ENCODE measurements around the gene CFI.

The CFI gene

GRCh38 chr4:109729718-109730618 lies 71.8 kb downstream of the CFI start, which contains the start of gene PLA2G12A:
PLA2G12A (minus strand) TSS chr4:109730070; CDS start chr4:109729809, 261 bp downstream.
- DNase-seq = peak; percentile 65

- no peak for DNase-seq
These were observed 72.6 kb downstream of the CFI start for GRCh38 chr4:109729117-109729717.

GRCh38 chr4:109728385-109728784 lies 73.4 kb downstream of the CFI start:
- DNase-seq = no peak

DNA sequence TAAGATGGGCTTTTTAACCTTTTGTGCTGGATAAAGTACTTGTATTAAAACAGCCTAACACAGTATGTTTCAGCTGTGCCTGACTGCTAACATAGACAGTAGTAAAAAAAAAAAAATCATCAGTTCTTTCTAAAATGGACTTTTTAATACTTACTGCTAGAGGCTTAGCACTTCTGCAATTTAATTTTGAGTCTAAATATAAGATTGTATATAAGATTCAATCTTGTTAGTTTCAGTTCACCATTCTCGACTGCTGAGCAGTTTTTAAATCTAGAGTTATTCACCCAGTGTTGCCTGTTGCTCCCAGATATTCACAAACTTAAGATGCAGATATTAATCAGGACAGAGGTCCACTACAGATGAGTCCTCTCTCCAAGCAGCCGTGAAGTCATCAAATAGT lies 78.7 kb downstream of the CFI start:
- no peak for DNase-seq

- no peak for DNase-seq
These were observed 79.4 kb downstream of the CFI start for GRCh38 chr4:109722357-109722756.

DNA sequence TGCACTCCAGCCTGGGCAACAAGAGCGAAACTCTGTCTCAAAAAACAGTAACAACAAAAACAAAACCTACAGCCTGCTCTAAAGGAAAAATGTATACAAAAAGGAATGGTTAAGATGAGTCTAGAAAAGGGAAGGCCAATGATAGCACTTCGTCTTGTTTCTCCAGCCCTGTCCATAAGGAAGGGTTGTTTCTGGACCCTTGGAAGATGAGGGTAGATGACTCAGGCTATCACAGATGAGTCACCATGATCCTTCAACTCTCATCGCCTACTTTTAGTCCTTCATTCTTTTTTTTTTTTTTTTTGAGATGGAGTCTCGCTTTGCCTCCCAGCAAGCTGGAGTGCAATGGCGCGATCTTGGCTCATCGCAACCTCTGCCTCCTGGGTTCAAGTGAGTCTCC lies 80.8 kb downstream of the CFI start:
- DNase-seq = no peak

GRCh38 chr4:109719604-109720003 lies 82.2 kb downstream of the CFI start:
- no peak for DNase-seq

DNA sequence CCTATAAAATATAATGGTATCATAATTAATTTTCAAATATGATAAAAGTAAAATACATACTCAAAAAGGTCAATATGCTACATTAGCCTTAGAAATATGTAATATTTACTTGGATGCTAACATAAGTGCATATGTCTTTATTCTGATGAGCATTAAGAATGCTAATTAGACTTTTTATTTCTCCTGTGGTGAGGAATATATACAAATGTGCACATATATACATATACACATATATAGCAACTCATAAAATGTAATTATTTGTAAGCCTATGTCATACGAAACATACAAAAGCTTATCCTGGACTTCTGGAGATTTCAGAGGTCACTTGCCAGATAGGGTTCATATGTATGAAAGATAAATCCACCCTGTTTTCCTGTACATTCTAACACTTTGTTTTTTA lies 83.0 kb downstream of the CFI start:
- no peak for DNase-seq

DNA sequence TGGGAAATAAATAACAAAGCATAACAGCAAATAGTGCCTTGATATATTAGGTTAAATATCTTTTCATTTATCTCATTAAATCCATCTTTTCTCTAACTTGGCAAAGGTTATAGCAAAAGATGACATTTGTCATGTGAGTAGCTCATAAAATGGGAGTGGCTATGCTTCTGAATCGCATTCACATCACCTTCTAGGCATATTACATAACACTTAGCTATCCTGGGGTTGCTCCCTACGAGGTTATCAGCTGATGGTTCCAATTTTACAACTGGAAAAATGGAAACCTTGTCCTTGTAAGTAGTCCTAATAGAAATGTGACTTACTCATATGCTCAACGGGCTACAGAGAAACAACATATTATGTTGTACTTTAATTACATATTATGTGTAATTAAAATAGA lies 88.3 kb downstream of the CFI start:
- no peak for DNase-seq

DNA sequence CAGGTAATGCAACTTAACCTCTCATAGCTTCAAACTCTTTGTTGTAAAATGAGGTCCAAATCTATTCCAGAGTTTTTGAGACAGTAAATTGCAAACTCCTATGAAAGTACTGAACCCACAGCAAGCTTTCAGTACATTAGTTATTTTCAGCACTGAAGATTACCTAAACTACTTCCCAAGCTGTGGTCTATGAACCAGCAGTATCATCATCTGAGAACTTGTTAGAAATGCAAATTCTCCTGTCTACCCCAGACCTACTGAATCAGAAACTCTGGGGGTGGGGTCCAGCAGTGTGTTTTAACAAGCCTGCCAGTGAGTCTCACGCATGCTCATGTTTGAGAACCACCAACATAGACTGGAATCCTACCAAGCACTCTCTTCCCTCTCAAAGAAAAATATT lies 92.8 kb downstream of the CFI start:
- DNase-seq = no peak

- DNase-seq = no peak
These were observed 93.4 kb downstream of the CFI start for GRCh38 chr4:109708435-109708834.

DNA sequence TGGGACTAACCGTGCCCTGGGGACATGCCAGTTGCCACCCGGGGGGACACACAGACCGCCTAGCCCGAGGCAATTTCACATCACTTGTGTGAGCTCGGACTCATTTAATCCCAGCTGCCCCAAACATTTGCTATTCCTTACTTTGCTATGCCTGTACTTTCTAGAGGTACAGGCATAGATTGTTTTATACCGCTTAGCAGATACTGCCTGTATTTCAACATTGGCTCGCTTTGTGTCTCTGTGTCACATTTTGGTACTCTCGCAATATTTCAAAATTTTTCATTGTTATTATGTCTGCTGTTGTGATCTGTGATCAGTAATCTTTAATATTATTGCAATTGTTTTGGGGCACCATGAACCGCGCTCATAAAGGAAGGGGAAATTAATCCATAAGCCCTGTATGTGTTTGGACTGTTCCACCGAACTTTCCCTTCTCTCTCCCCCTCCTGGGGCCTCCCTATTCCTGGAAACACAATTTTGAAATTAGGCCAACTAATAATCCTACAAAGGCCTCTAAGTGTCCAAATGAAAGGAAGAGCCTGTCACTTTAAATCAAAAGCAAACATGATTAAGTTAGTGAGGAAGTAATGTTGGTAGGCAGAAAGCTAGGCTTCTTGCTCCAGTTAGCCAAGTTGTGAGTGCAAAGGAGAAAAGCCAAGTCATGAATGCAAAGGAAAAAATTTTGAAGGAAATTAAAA lies 98.0 kb downstream of the CFI start:
- no peak for DNase-seq

DNA sequence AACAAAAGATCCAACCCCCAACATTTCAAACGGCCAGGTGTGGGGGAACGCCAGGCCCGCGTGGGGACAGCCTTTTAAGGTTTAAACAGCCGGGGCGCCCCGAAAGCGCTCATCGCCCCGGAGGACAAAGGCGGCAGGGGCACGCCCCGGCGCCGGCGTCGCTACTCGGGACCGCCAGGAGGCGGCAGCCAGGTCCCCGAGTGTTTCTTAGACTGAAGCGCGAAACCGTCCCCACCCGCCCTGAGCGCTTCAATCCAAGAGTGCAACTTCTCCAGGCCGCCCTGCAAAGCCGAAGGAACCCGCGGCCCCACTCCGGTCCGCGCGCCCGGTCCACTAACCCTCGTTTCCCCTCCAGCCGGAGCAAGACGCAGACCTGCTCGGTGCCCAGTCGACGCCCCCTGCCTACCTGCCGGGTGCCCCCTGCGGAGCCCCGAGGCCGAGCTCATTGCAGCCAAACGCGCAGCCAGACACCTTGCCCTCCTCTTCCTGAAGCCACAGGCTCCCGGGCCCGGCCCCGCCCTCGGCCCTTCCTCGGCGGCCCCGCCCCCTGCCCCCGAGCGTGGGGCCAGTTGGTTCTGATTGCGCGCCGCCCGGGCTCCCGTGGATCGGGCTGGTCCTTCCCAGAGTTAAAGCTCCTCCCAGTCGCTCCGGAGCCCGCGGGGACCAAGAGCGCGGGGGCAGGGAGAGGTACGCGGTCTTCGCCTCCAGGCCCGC lies 98.7 kb downstream of the CFI start, which contains the start of gene CASP6:
CASP6 (minus strand) TSS at position 496 of the 714 bp plus-strand sequence; CDS start at position 446, 50 bp downstream.
- DNase-seq = peak; percentile 79

DNA sequence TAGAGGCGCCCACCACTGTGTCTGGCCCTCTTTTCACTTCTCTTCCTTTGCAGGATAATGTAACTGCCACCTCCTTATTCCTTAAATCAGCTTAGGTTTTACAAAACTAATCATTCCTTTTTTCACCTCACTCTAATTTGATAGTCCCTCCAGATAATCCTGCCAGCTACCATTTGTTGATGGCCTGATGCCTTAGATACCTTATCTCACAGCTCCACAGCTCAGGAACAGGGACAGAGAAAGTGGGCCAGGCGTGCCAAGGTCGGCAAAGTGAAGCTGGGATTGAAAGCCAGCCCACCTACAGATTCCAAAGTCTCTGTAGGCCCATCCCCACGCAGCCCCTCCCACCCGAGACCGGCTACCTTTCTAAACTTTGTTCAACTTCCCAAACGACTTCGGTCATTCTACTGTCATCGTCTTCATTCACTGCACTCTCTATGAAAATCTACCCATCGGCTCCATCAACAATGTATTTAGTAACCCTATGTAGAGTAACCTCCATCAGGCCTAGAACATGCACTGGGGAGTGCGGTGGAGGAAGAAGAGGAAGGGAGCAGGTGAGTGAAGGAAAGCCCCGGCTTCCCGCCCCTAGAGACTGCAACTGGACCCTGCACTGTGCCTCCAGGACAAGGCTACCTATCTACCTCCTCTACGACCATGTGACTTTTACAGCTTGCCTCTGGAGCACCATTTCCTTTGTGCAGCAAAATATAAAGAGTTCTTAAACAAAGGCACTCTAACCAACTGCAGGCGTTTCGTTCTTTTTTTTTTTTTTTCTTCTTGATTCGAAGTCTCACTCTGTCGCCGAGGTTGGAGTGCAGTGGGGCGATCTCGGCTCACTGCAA lies 100.0 kb downstream of the CFI start:
- DNase-seq = no peak

DNA sequence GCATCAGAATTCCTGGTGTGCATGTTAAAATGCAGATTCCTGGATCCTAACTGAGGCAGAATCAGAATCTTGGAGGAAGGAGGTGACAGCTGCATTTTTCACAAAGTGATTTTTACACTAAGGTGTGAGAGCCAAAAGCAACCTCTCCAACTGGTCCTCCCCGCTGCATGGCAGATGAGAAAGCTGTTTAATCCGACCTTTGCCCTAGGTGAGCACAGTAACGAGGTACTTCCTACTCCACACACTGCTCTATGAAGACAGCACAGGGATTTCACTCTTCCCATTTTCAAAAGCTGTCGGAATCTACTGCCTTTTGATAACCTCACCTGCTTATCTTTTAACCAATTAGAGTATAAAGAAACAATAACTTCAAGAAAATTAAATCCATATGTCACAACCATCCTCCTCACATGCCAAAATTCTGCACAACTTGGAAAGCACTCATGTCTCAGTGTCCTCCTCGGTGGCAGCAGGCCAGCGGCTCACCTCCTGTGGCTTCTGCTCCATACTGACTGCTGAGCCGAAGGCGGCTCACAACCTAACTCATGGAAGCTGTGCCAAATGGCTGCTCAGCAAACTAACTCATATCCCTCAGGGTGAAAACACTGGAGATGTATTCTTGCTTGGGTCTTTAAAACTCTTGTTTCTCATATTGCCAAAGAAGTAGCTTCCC lies 102.1 kb downstream of the CFI start:
- no peak for DNase-seq

DNA sequence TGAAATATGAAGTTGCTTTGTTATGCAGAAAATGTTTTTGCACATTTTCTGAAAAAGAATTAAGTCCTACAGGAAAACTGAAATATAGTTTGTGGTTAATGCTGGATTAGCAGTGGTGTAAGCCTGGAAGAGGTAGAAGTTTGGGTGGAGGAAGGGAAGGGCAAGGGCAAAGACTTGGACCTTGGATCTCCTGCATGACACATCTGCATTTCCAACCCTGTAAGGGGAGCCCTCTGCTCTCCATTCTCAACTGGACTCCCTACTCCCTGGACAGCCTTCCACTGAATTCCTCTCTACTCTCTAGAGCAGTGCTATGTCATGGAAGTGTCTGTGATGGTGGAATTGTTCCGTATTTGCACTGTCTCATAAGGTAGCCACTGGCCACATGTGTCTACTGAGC lies 103.1 kb downstream of the CFI start:
- no peak for DNase-seq

DNA sequence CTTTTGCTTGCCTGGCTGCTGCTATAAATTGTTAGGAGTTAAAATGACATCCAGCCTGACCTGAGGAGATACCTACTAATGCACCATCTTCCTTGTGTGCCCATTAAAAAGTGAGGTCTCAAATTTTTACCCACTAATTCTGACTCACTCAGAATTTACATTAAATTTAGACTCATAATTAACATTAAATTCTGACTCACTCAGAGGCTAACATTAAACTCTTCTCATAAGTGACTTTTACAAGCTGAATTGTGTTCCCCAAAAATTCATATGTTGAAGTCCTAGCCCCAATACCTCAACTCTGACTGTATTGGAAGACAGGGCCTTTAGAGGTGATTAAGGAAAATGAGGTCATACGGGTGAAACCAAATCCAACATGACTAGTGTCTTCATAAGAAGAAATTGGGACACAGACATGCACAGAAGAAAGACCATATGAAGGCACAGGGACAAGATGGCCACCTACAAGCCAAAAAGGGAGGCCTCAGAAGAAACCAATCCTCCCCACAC lies 110.3 kb downstream of the CFI start:
- DNase-seq = no peak
